Adrenal gland (tissue), 5 donors: ENCODE data around the gene FAR2.

Experiments
- POLR2A ChIP-seq, 2 donors: fragments of 450-650 bp; IDR thresholded peaks; one replicate each; pipeline ENCODE4 v1.6.1; 2017; ENCODE audit warnings: antibody characterized with exemption in 2 of 2, mild to moderate bottlenecking in 2 of 2, moderate library complexity in 1 of 2
- TF ChIP-seq, protein P1 (sequence below), 6 experiments: fragments of 450-650 bp in 4 of 6; fragments of 200-600 bp in 2 of 6; sonication (generic) in 1 of 6; IDR thresholded peaks; 1 replicate in 5 of 6; 2 replicates in 1 of 6; pipeline versions ENCODE4 v1.5.1 to v1.8.0; 2016 to 2021; ENCODE audit warnings: antibody characterized with exemption in 6 of 6, mild to moderate bottlenecking in 2 of 6, moderate library complexity in 1 of 6
- donor health status: DM: no; HTN: no; CAD: no.

DNA sequence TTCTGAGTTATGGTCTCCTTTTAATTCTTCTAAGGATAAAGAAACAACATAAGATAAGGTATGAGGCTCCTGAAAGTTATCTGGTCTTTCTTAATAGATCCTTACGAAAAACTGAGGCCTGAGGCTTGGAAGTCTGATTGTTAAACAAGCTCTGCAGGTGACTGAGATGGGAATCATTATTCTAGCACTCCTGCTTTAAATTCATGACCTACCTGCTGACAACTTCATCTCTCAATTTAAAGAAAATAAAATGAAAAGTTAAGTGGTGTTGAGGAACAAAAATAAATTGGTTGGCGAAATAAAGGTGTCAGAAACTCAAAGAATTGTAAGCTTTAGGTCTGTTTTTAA, 80.1 kb downstream of the FAR2 start:
- TF ChIP-seq, protein P1, sequence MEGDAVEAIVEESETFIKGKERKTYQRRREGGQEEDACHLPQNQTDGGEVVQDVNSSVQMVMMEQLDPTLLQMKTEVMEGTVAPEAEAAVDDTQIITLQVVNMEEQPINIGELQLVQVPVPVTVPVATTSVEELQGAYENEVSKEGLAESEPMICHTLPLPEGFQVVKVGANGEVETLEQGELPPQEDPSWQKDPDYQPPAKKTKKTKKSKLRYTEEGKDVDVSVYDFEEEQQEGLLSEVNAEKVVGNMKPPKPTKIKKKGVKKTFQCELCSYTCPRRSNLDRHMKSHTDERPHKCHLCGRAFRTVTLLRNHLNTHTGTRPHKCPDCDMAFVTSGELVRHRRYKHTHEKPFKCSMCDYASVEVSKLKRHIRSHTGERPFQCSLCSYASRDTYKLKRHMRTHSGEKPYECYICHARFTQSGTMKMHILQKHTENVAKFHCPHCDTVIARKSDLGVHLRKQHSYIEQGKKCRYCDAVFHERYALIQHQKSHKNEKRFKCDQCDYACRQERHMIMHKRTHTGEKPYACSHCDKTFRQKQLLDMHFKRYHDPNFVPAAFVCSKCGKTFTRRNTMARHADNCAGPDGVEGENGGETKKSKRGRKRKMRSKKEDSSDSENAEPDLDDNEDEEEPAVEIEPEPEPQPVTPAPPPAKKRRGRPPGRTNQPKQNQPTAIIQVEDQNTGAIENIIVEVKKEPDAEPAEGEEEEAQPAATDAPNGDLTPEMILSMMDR (IDR thresholded peaks at IDR 0.05): no peak
- TF ChIP-seq POLR2A (IDR thresholded peaks at IDR 0.05): no peak
